SK-N-SH treated with all-trans-retinoic acid at 6 μM for 48 hours (cell line): ENCODE measurements around the gene STARD9.

ENCODE experiments used
- ATAC-seq: fragments of 200-7000 bp; cut with Tn5 transposase; 3 replicates; pipeline ENCODE4 v1.9.1; 2020; ENCODE audit warnings: mild to moderate bottlenecking, moderate library complexity
- ARNTL ChIP-seq: fragments of 450-650 bp; formaldehyde crosslinking; IDR thresholded peaks from 2 replicates; pipeline ENCODE4 v1.5.0; 2020; ENCODE audit warnings: low read depth, mild to moderate bottlenecking, moderate library complexity, borderline replicate concordance
- BACH2 ChIP-seq: fragments of 250-450 bp; sonication (Bioruptor Pico); IDR thresholded peaks from 2 replicates; pipeline ENCODE4 v1.9.0; 2021; ENCODE audit warnings: mild to moderate bottlenecking, borderline replicate concordance
- CREB5 ChIP-seq: fragments of 250-450 bp; sonication (Bioruptor Pico); IDR thresholded peaks from 2 replicates; pipeline ENCODE4 v1.5.1; 2020; ENCODE audit warnings: low read depth, mild to moderate bottlenecking, moderate library complexity
- CSDC2 ChIP-seq: fragments of 250-450 bp; sonication (Bioruptor Pico); IDR thresholded peaks from 2 replicates; pipeline ENCODE4 v1.5.0; 2020; ENCODE audit warnings: mild to moderate bottlenecking, moderate library complexity
- CSRNP3 ChIP-seq: fragments of 250-450 bp; sonication (Bioruptor Pico); IDR thresholded peaks from 2 replicates; pipeline ENCODE4 v1.5.1; 2021; ENCODE audit warnings: mild to moderate bottlenecking, moderate library complexity
- ESRRG ChIP-seq: fragments of 250-450 bp; sonication (Bioruptor Pico); IDR thresholded peaks from 2 replicates; pipeline ENCODE4 v1.6.1; 2021; ENCODE audit warnings: mild to moderate bottlenecking
- GLIS3 ChIP-seq: fragments of 250-450 bp; sonication (Bioruptor Pico); IDR thresholded peaks from 2 replicates; pipeline ENCODE4 v1.5.0; 2020; ENCODE audit warnings: mild to moderate bottlenecking, moderate library complexity
- ISL1 ChIP-seq: fragments of 250-450 bp; sonication (Bioruptor Pico); IDR thresholded peaks from 2 replicates; pipeline ENCODE4 v2.1.2; 2022; ENCODE audit warnings: mild to moderate bottlenecking, moderate library complexity
- OSR1 ChIP-seq: fragments of 250-450 bp; sonication (Bioruptor Pico); IDR thresholded peaks from 2 replicates; pipeline ENCODE4 v1.8.0; 2022; ENCODE audit warnings: moderate library complexity, mild to moderate bottlenecking, inconsistent platforms
- PATZ1 ChIP-seq: fragments of 250-450 bp; sonication (Bioruptor Pico); IDR thresholded peaks from 2 replicates; pipeline ENCODE4 v1.8.0; 2020; ENCODE audit warnings: mild to moderate bottlenecking, moderate library complexity, borderline replicate concordance
- POU6F1 ChIP-seq: fragments of 250-450 bp; sonication (Bioruptor Pico); IDR thresholded peaks from 2 replicates; pipeline ENCODE4 v1.8.0; 2021; ENCODE audit warnings: low read depth, mild to moderate bottlenecking, moderate library complexity, borderline replicate concordance
- PPARA ChIP-seq: fragments of 250-450 bp; sonication (Bioruptor Pico); IDR thresholded peaks from 2 replicates; pipeline ENCODE4 v1.5.0; 2020; ENCODE audit warnings: mild to moderate bottlenecking, borderline replicate concordance
- SNAI2 ChIP-seq: fragments of 250-450 bp; sonication (Bioruptor Pico); IDR thresholded peaks from 2 replicates; pipeline ENCODE4 v1.5.0; 2020; ENCODE audit warnings: mild to moderate bottlenecking, moderate library complexity
- TCF4 ChIP-seq: fragments of 250-450 bp; sonication (Bioruptor Pico); IDR thresholded peaks from 2 replicates; pipeline ENCODE4 v1.8.0; 2021; ENCODE audit warnings: mild to moderate bottlenecking, moderate library complexity, borderline replicate concordance
- TOX ChIP-seq: fragments of 250-450 bp; sonication (Bioruptor Pico); IDR thresholded peaks from 2 replicates; pipeline ENCODE4 v1.8.0; 2021; ENCODE audit warnings: mild to moderate bottlenecking, moderate library complexity, borderline replicate concordance
- TSHZ2 ChIP-seq: fragments of 250-450 bp; sonication (Bioruptor Pico); IDR thresholded peaks from 2 replicates; pipeline ENCODE4 v1.5.0; 2020; ENCODE audit warnings: mild to moderate bottlenecking, moderate library complexity
- ZFP3 ChIP-seq: fragments of 250-450 bp; sonication (Bioruptor Pico); IDR thresholded peaks from 2 replicates; pipeline ENCODE4 v1.5.0; 2020; ENCODE audit warnings: mild to moderate bottlenecking, moderate library complexity
- ZNF565 ChIP-seq: fragments of 450-650 bp; formaldehyde crosslinking; conservative IDR thresholded peaks from 2 replicates; pipeline ENCODE4 v1.5.0; 2020; ENCODE audit warnings: low read depth, mild to moderate bottlenecking, moderate library complexity

STARD9 gene

GRCh38 chr15:42719043-42719442, 143.6 kb downstream of the STARD9 start:
- ATAC-seq: no peak
- TF ChIP-seq TCF4 (no peak), PATZ1 (no peak), ISL1 (CRISPR knock-in tag) (no peak), POU6F1 (CRISPR knock-in tag) (no peak), TSHZ2 (CRISPR knock-in tag) (no peak)

- TF ChIP-seq ISL1 (CRISPR knock-in tag): no peak
- TF ChIP-seq ESRRG: no peak
- no peak for TF ChIP-seq CREB5 (CRISPR knock-in tag)
- TF ChIP-seq GLIS3: no peak
- TF ChIP-seq TOX (CRISPR knock-in tag): no peak
- TF ChIP-seq BACH2: no peak
- no peak for ATAC-seq
Observed at GRCh38 chr15:42720071-42720470, 144.7 kb downstream of the STARD9 start.

GRCh38 chr15:42721016-42721415, 145.6 kb downstream of the STARD9 start:
- no peak for TF ChIP-seq TCF4
- TF ChIP-seq BACH2: no peak
- no peak for TF ChIP-seq ZNF565 (CRISPR knock-in tag)
- TF ChIP-seq PPARA: no peak
- no peak for TF ChIP-seq GLIS3
- no peak for TF ChIP-seq ARNTL
- no peak for TF ChIP-seq CSRNP3
- TF ChIP-seq OSR1 (CRISPR knock-in tag): no peak
- TF ChIP-seq CSDC2: no peak
- no peak for TF ChIP-seq POU6F1 (CRISPR knock-in tag)
- TF ChIP-seq ZFP3 (CRISPR knock-in tag): no peak
- no peak for TF ChIP-seq SNAI2 (CRISPR knock-in tag)
- TF ChIP-seq CREB5 (CRISPR knock-in tag): no peak
- ATAC-seq: no peak
